Upper lobe of left lung (tissue), 6 donors: ENCODE results near the gene HIF3A. TPM values are rescaled to one million over a fixed set of nuclear protein-coding genes. Genes with fewer than 3 reads are reported as not detected.
"Not testable (repeated sequence)": the region's sequence is repeated elsewhere in the genome, so short reads cannot be mapped to it uniquely, and the experiment has no call there.

Experiments
- ATAC-seq, 2 donors: fragments of 200-7000 bp; cut with Tn5 transposase; one replicate each; pipeline ENCODE4 v1.9.1; 2022; ENCODE audit warnings: mild to moderate bottlenecking in 2 of 2, moderate library complexity in 2 of 2; ENCODE audit not compliant: low FRiP score in 2 of 2
- DNase-seq, 2 donors: peaks; one replicate each; pipeline ENCODE4 v3.0.0-alpha.2; 2019 to 2020
- H3K27ac ChIP-seq, 4 donors: fragments of 200-600 bp; sonication (generic); one replicate each; pipeline ENCODE4 v1.5.1; 2016 to 2019
- H3K27me3 ChIP-seq, 4 donors: fragments of 200-600 bp; sonication (generic); one replicate each; pipeline ENCODE4 v1.5.1; 2017 to 2019
- H3K36me3 ChIP-seq, 4 donors: fragments of 200-600 bp; sonication (generic); one replicate each; pipeline ENCODE4 v1.5.1; 2016 to 2019
- H3K4me1 ChIP-seq, 4 donors: fragments of 200-600 bp; sonication (generic); one replicate each; pipeline ENCODE4 v1.5.1; 2018 to 2019
- H3K4me3 ChIP-seq, 4 donors: fragments of 200-600 bp; sonication (generic); one replicate each; pipeline ENCODE4 v1.5.1; 2017 to 2019; ENCODE audit warnings: mild to moderate bottlenecking in 2 of 4, moderate library complexity in 1 of 4
- H3K9me3 ChIP-seq, 4 donors: fragments of 200-600 bp; sonication (generic); one replicate each; pipeline ENCODE4 v1.5.1; 2018 to 2019
- CTCF ChIP-seq, 6 experiments: fragments of 450-650 bp in 4 of 6; fragments of 200-600 bp in 2 of 6; sonication (generic) in 2 of 6; IDR thresholded peaks; one replicate each; pipeline ENCODE4 v1.5.1; 2016 to 2019; ENCODE audit warnings: antibody characterized with exemption in 6 of 6
- EP300 ChIP-seq, 4 donors: sonication (generic); formaldehyde crosslinking; IDR thresholded peaks; one replicate each; pipeline ENCODE4 v1.5.1; 2017; ENCODE audit warnings: antibody characterized with exemption in 4 of 4, control low read depth in 2 of 4
- POLR2A ChIP-seq, 4 donors: fragments of 450-650 bp; IDR thresholded peaks; one replicate each; pipeline ENCODE4 v1.5.1; 2016 to 2017; ENCODE audit warnings: antibody characterized with exemption in 4 of 4, mild to moderate bottlenecking in 2 of 4
- POLR2AphosphoS5 ChIP-seq, 2 donors: sonication (generic); formaldehyde crosslinking; IDR thresholded peaks; one replicate each; pipeline ENCODE4 v1.5.1; 2017; ENCODE audit warnings: antibody characterized with exemption in 2 of 2
- WGBS, 2 donors: methylation state at CpG; one replicate each; pipeline ENCODE4 v1.1.5; 2017 to 2018; 5-methylcytosine and 5-hydroxymethylcytosine counted together
- total RNA-seq, 6 donors: library from RNA; depleted of rRNA in 4 of 6; stranded (reverse); fragments of >200 nt in 4 of 6; gene quantifications; one replicate each; pipeline versions ENCODE4 v1.1.0 to v1.2.1, GENCODE V29; 2016 to 2021
- donor health status: DM: no; HTN: no; CAD: no; lungs with moderate emphysema.
- donor health status: DM: no; HTN: yes; CAD: no; lungs with severe emphysema.

Gene HIF3A
- total RNA-seq, 6 donors from 2014 or later, result 42.3 to 1,057 (median 61.3) TPM

- 84 to 93% methylated on average over 4 to 5 of the region's 5 CpGs for WGBS, 2 donors
- Histone ChIP-seq H3K4me1 (no peaks in the 10 kb centered on the region), H3K36me3 (peaks cover 10 to 97% (median 41%) of the 10 kb centered on the region in 4 donors), H3K4me3 (no peak overlapping the region), H3K9me3 (no peaks in the 10 kb centered on the region), H3K27ac (peak overlapping the region in 2 of 4 donors; percentile 33 to 53), H3K27me3 (no peaks in the 10 kb centered on the region)
- peak in 1 of 2 donors; percentile 45 for ATAC-seq
- TF ChIP-seq POLR2AphosphoS5 (IDR thresholded peaks at IDR 0.05), result no peak
- no peak for TF ChIP-seq POLR2A (IDR thresholded peaks at IDR 0.05)
- TF ChIP-seq EP300 (IDR thresholded peaks at IDR 0.05), result no peak
- TF ChIP-seq CTCF (IDR thresholded peaks at IDR 0.05), result no peak
- no peak for DNase-seq
Observed at GRCh38 chr19:46320559-46320958, 23.7 kb downstream of the HIF3A start.

- Histone ChIP-seq H3K27me3 (no peaks in the 10 kb centered on the region), H3K36me3 (peaks cover 18 to 99% (median 51%) of the 10 kb centered on the region in 4 donors), H3K4me3 (no peak overlapping the region), H3K27ac (no peak overlapping the region), H3K4me1 (no peaks in the 10 kb centered on the region), H3K9me3 (peaks cover 0 to 7% (median 6%) of the 10 kb centered on the region in 4 donors)
- TF ChIP-seq POLR2AphosphoS5 (IDR thresholded peaks at IDR 0.05) (no peak), EP300 (IDR thresholded peaks at IDR 0.05) (no peak), CTCF (IDR thresholded peaks at IDR 0.05) (no peak), POLR2A (IDR thresholded peaks at IDR 0.05) (no peak)
- ATAC-seq, result peak in 1 of 2 donors; percentile 35
- DNase-seq, result peak in 1 of 2 donors; percentile 61
- WGBS, 2 donors, result 92 to 95% methylated on average over 8 to 12 of the region's 12 CpGs
Observed at GRCh38 chr19:46321653-46322052, 24.8 kb downstream of the HIF3A start.

- not testable (repeated sequence) for H3K27ac ChIP-seq, H3K27me3 ChIP-seq, ATAC-seq, DNase-seq, H3K4me1 ChIP-seq, H3K4me3 ChIP-seq
- 85 to 94% methylated on average over 9 of the region's 9 CpGs for WGBS, 2 donors
- H3K9me3 ChIP-seq, result peaks cover 0 to 23% (median 15%) of the 10 kb centered on the region in 4 donors
- H3K36me3 ChIP-seq, result peaks cover 18 to 99% (median 58%) of the 10 kb centered on the region in 4 donors
Observed at GRCh38 chr19:46323227-46323626, 26.4 kb downstream of the HIF3A start.

DNA sequence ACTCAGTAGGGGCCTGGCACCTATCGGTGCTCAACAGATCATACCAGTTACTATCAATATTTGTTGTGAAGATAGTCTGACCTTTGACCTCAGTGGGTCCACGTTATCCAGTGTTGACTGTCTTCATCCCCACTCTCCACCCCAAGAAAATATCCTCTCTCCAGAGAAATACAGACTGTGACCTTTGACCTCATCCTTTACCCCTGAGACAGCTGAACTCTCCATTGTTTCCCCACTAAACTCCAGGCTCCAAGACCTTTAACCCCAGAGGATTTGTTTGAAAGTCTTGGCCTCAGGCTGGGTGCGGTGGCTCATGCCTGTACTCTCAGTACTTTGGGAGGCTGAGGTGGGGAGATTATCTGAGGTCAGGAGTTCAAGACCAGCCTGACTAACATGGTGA, 27.4 kb downstream of the HIF3A start:
- Histone ChIP-seq H3K9me3 (peaks cover 0 to 23% (median 15%) of the 10 kb centered on the region in 4 donors), H3K4me1 (no peaks in the 10 kb centered on the region), H3K27me3 (no peaks in the 10 kb centered on the region), H3K27ac (no peak overlapping the region), H3K36me3 (peaks cover 22 to 100% (median 57%) of the 10 kb centered on the region in 4 donors), H3K4me3 (no peak overlapping the region)
- no peak for ATAC-seq
- no peak for TF ChIP-seq POLR2A (IDR thresholded peaks at IDR 0.05)
- TF ChIP-seq POLR2AphosphoS5 (IDR thresholded peaks at IDR 0.05), result no peak
- TF ChIP-seq EP300 (IDR thresholded peaks at IDR 0.05), result no peak
- no peak for TF ChIP-seq CTCF (IDR thresholded peaks at IDR 0.05)
- WGBS, 2 donors, result 87 to 94% methylated on average over 3 of the region's 3 CpGs
- DNase-seq, result no peak

DNA sequence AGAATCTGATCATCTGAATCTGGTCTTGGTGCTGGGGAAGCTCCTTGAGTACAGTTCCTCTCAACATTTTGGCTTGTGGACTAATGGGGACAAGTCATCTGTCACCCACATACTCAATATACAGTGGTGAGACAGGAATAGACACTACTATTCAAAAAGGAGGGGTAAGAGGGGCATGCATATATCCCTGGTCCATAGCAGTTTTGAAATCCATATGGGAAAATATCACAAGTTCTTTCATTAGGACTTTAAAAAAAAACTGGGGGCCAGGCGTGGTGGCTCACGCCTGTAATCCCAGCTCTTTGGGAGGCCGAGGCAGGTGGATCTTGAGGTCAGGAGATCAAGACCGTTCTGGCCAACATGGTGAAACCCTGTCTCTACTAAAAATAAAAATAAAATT, 29.8 kb downstream of the HIF3A start:
- no peak for ATAC-seq
- H3K9me3 ChIP-seq, result peaks cover 0 to 23% (median 15%) of the 10 kb centered on the region in 4 donors
- no peaks in the 10 kb centered on the region for H3K4me1 ChIP-seq
- H3K4me3 ChIP-seq, result no peak overlapping the region
- no peaks in the 10 kb centered on the region for H3K27me3 ChIP-seq
- WGBS, 2 donors, result 96 to 98% methylated on average over 4 of the region's 4 CpGs
- H3K27ac ChIP-seq, result no peak overlapping the region
- TF ChIP-seq POLR2AphosphoS5 (IDR thresholded peaks at IDR 0.05) (no peak), POLR2A (IDR thresholded peaks at IDR 0.05) (no peak), CTCF (IDR thresholded peaks at IDR 0.05) (no peak), EP300 (IDR thresholded peaks at IDR 0.05) (no peak)
- DNase-seq, result no peak
- peaks cover 23 to 99% (median 54%) of the 10 kb centered on the region in 4 donors for H3K36me3 ChIP-seq
